HG03175 (cell line): Measurements from ENCODE around the gene SORL1.

ENCODE experiments used
- ATAC-seq: cut with Tn5 transposase; IDR thresholded peaks from one replicate; pipeline ENCODE4 v1.9.1; 2021; ENCODE audit warnings: mild to moderate bottlenecking, moderate library complexity; ENCODE audit not compliant: unreplicated experiment

Gene SORL1

GRCh38 chr11:121474680-121475079 lies 22.6 kb downstream of the SORL1 start:
- no peak for ATAC-seq

GRCh38 chr11:121476379-121477032 lies 24.4 kb downstream of the SORL1 start:
- no peak for ATAC-seq

- ATAC-seq = no peak
Measured at GRCh38 chr11:121478226-121478894, 26.2 kb downstream of the SORL1 start.

- ATAC-seq = no peak
Measured at GRCh38 chr11:121478895-121479697, 27.0 kb downstream of the SORL1 start.

- no peak for ATAC-seq
Measured at GRCh38 chr11:121479698-121480238, 27.7 kb downstream of the SORL1 start.

GRCh38 chr11:121481484-121482230 lies 29.5 kb downstream of the SORL1 start:
- peak; percentile 78 for ATAC-seq

- ATAC-seq = peak; percentile 85
Measured at GRCh38 chr11:121482231-121483129, 30.4 kb downstream of the SORL1 start.

GRCh38 chr11:121483805-121484480 lies 31.8 kb downstream of the SORL1 start:
- ATAC-seq = no peak

- ATAC-seq = no peak
Measured at GRCh38 chr11:121485216-121485615, 33.1 kb downstream of the SORL1 start.

GRCh38 chr11:121486054-121486453 lies 33.9 kb downstream of the SORL1 start:
- ATAC-seq = no peak

GRCh38 chr11:121487191-121487590 lies 35.1 kb downstream of the SORL1 start:
- no peak for ATAC-seq

GRCh38 chr11:121488170-121488569 lies 36.1 kb downstream of the SORL1 start:
- ATAC-seq = no peak

- no peak for ATAC-seq
Measured at GRCh38 chr11:121488641-121489040, 36.5 kb downstream of the SORL1 start.

- ATAC-seq = no peak
Measured at GRCh38 chr11:121489823-121490222, 37.7 kb downstream of the SORL1 start.

GRCh38 chr11:121494355-121495099 lies 42.4 kb downstream of the SORL1 start:
- ATAC-seq = peak; percentile 67

- ATAC-seq = no peak
Measured at GRCh38 chr11:121497176-121497998, 45.3 kb downstream of the SORL1 start.

GRCh38 chr11:121499405-121499804 lies 47.3 kb downstream of the SORL1 start:
- ATAC-seq = no peak

- ATAC-seq = no peak
Measured at GRCh38 chr11:121500275-121500674, 48.2 kb downstream of the SORL1 start.
